HEK293 (cell line): ENCODE results near the gene DHDH.

Experiments
- CTCF ChIA-PET: fragments of 350-600 bp; formaldehyde crosslinking; extraction: SDS; loops from one replicate; lab custom pipeline; 2021; ENCODE audit warnings: antibody characterized with exemption; lab: Yijun Ruan, JAX
- POLR2A ChIA-PET: fragments of 300-600 bp; formaldehyde crosslinking; extraction: SDS; loops from one replicate; lab custom pipeline; 2020; ENCODE audit warnings: antibody characterized with exemption, inconsistent platforms; lab: Yijun Ruan, JAX
- H3K27ac ChIP-seq: fragments of 200-500 bp; sonication (Bioruptor generic); 2 replicates; pipeline ENCODE4 v1.5.1; 2014; ENCODE audit warnings: low read depth, low read length, control low read depth, inconsistent platforms; ENCODE audit errors: extremely low read depth
- H3K36me3 ChIP-seq, 2 experiments: fragments of 200-500 bp in 1 of 2; sonication (Bioruptor generic) in 1 of 2; 1 replicate in 1 of 2; 2 replicates in 1 of 2; pipeline ENCODE4 v1.5.1; 2014 to 2017; ENCODE audit warnings: inconsistent platforms in 2 of 2, low read length in 2 of 2; ENCODE audit not compliant: control insufficient read depth in 2 of 2, insufficient read depth in 1 of 2
- H3K4me1 ChIP-seq: fragments of 200-500 bp; sonication (Bioruptor generic); 2 replicates; pipeline ENCODE4 v1.5.1; 2014; ENCODE audit warnings: mild to moderate bottlenecking, low read length, inconsistent platforms; ENCODE audit not compliant: control insufficient read depth, insufficient read depth
- H3K4me3 ChIP-seq: 2 replicates; pipeline ENCODE4 v1.5.1; 2011; ENCODE audit warnings: low read depth, mild to moderate bottlenecking, control low read depth, low read length, moderate library complexity
- H3K9me3 ChIP-seq: fragments of 200-500 bp; sonication (Bioruptor generic); 2 replicates; pipeline ENCODE4 v1.5.1; 2014; ENCODE audit warnings: low read depth, low read length, inconsistent platforms; ENCODE audit not compliant: control insufficient read depth, insufficient read depth
- RBAK ChIP-seq: fragments of 450-650 bp; formaldehyde crosslinking; IDR thresholded peaks from 2 replicates; pipeline ENCODE4 v1.5.1; 2016; ENCODE audit warnings: missing biosample characterization, missing genetic modification characterization
- SETDB1 ChIP-seq: IDR thresholded peaks from one replicate; pipeline ENCODE4 v1.6.1; 2017; ENCODE audit warnings: mild to moderate bottlenecking, low read length, moderate library complexity, mixed read lengths; ENCODE audit not compliant: insufficient read length
- ZFHX2 ChIP-seq: fragments of 450-650 bp; formaldehyde crosslinking; conservative IDR thresholded peaks from 2 replicates; pipeline ENCODE4 v1.5.1; 2016; ENCODE audit warnings: missing biosample characterization, missing genetic modification characterization
- ZNF416 ChIP-seq: fragments of 450-650 bp; formaldehyde crosslinking; IDR thresholded peaks from 2 replicates; pipeline ENCODE4 v1.5.1; 2016; ENCODE audit warnings: missing biosample characterization, missing genetic modification characterization
- ZNF518A ChIP-seq: fragments of 450-650 bp; formaldehyde crosslinking; conservative IDR thresholded peaks from 2 replicates; pipeline ENCODE4 v1.5.1; 2016; ENCODE audit warnings: low read depth, missing biosample characterization, missing genetic modification characterization
- ZNF623 ChIP-seq: fragments of 450-650 bp; formaldehyde crosslinking; IDR thresholded peaks from 2 replicates; pipeline ENCODE4 v1.5.1; 2016; ENCODE audit warnings: missing biosample characterization, missing genetic modification characterization
- ZNF626 ChIP-seq: fragments of 450-650 bp; sonication (Bioruptor Pico); formaldehyde crosslinking; IDR thresholded peaks from 2 replicates; pipeline ENCODE4 v1.5.1; 2018; ENCODE audit warnings: missing biosample characterization, missing genetic modification characterization, inconsistent platforms
- ZSCAN30 ChIP-seq: fragments of 450-650 bp; IDR thresholded peaks from 2 replicates; pipeline ENCODE4 v1.5.1; 2018; ENCODE audit warnings: missing biosample characterization, mild to moderate bottlenecking, missing genetic modification characterization, moderate library complexity
- TF ChIP-seq, protein P1 (sequence below): fragments of 450-650 bp; formaldehyde crosslinking; IDR thresholded peaks from 2 replicates; pipeline ENCODE4 v1.5.1; 2016; ENCODE audit warnings: missing biosample characterization, missing genetic modification characterization
- TF ChIP-seq, protein P2 (sequence below): fragments of 450-650 bp; formaldehyde crosslinking; IDR thresholded peaks from 2 replicates; pipeline ENCODE4 v1.5.1; 2016; ENCODE audit warnings: missing biosample characterization, missing genetic modification characterization

Gene DHDH

GRCh38 chr19:48989701-48990291, 56.3 kb downstream of the DHDH start:
- H3K4me3 ChIP-seq: no peak overlapping the region
- H3K4me1 ChIP-seq: peaks cover 10% of the 10 kb centered on the region; the same call in 1 of the 2 replicates
- peaks cover 28 to 57% of the 10 kb centered on the region in 2 experiments; a peak in 2 of 3 replicates for H3K36me3 ChIP-seq
- no peak for TF ChIP-seq ZNF518A (tag by site-specific recombination)
- no peak for TF ChIP-seq ZNF626 (tag by site-specific recombination)
- TF ChIP-seq, protein P1, sequence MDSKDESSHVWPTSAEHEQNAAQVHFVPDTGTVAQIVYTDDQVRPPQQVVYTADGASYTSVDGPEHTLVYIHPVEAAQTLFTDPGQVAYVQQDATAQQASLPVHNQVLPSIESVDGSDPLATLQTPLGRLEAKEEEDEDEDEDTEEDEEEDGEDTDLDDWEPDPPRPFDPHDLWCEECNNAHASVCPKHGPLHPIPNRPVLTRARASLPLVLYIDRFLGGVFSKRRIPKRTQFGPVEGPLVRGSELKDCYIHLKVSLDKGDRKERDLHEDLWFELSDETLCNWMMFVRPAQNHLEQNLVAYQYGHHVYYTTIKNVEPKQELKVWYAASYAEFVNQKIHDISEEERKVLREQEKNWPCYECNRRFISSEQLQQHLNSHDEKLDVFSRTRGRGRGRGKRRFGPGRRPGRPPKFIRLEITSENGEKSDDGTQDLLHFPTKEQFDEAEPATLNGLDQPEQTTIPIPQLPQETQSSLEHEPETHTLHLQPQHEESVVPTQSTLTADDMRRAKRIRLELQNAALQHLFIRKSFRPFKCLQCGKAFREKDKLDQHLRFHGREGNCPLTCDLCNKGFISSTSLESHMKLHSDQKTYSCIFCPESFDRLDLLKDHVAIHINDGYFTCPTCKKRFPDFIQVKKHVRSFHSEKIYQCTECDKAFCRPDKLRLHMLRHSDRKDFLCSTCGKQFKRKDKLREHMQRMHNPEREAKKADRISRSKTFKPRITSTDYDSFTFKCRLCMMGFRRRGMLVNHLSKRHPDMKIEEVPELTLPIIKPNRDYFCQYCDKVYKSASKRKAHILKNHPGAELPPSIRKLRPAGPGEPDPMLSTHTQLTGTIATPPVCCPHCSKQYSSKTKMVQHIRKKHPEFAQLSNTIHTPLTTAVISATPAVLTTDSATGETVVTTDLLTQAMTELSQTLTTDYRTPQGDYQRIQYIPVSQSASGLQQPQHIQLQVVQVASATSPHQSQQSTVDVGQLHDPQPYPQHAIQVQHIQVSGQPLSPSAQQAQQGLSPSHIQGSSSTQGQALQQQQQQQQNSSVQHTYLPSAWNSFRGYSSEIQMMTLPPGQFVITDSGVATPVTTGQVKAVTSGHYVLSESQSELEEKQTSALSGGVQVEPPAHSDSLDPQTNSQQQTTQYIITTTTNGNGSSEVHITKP: no peak
- no peak for TF ChIP-seq RBAK (tag by site-specific recombination)
- TF ChIP-seq ZNF623 (tag by site-specific recombination): no peak
- TF ChIP-seq, protein P2, sequence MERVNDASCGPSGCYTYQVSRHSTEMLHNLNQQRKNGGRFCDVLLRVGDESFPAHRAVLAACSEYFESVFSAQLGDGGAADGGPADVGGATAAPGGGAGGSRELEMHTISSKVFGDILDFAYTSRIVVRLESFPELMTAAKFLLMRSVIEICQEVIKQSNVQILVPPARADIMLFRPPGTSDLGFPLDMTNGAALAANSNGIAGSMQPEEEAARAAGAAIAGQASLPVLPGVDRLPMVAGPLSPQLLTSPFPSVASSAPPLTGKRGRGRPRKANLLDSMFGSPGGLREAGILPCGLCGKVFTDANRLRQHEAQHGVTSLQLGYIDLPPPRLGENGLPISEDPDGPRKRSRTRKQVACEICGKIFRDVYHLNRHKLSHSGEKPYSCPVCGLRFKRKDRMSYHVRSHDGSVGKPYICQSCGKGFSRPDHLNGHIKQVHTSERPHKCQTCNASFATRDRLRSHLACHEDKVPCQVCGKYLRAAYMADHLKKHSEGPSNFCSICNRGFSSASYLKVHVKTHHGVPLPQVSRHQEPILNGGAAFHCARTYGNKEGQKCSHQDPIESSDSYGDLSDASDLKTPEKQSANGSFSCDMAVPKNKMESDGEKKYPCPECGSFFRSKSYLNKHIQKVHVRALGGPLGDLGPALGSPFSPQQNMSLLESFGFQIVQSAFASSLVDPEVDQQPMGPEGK (tag by site-specific recombination): 0 out of 2 replicates have a peak, but pooled peaks have one; percentile 14
- POLR2A ChIA-PET: interaction anchor here (0.7 to 1.2 kb wide), 4 partner anchors 8 to 142 kb away, joined by 3 to 6 read pairs (median 4); no protein-coding TSS in a partner anchor
- H3K27ac ChIP-seq: no peak overlapping the region
- H3K9me3 ChIP-seq: no peaks in the 10 kb centered on the region
- CTCF ChIA-PET: interaction anchor here (0.7 to 0.8 kb wide), 2 partner anchors 8 to 194 kb away, joined by 3 read pairs; no protein-coding TSS in a partner anchor

- Histone ChIP-seq H3K27ac (no peak overlapping the region), H3K4me1 (peaks cover 12% of the 10 kb centered on the region; the same call in 1 of the 2 replicates), H3K9me3 (no peaks in the 10 kb centered on the region), H3K36me3 (peaks cover 24 to 54% of the 10 kb centered on the region in 2 experiments; a peak in 2 of 3 replicates), H3K4me3 (no peak overlapping the region)
- POLR2A ChIA-PET: interaction anchor here (0.7 kb wide), 1 partner anchor 143 kb away, joined by 6 read pairs; no protein-coding TSS in a partner anchor
- CTCF ChIA-PET: interaction anchor here (1.3 kb wide), 1 partner anchor 11 kb away, joined by 5 read pairs; no protein-coding TSS in a partner anchor
- no peak for TF ChIP-seq ZSCAN30 (tag by site-specific recombination)
- TF ChIP-seq ZFHX2 (tag by site-specific recombination): 0 out of 2 replicates have a peak, but pooled peaks have one; percentile 20
- no peak for TF ChIP-seq SETDB1
- TF ChIP-seq ZNF416 (tag by site-specific recombination): no peak
Measured at GRCh38 chr19:48990400-48990799, 56.9 kb downstream of the DHDH start.
